Fibroblast of skin of scalp (primary cell): ENCODE measurements around the gene MUC5B.

Source experiments
- DNase-seq: peaks from one replicate; pipeline ENCODE4 v3.0.0-alpha.2; 2013

Gene MUC5B

GRCh38 chr11:1302041-1302460, 79.2 kb downstream of the MUC5B start:
- DNase-seq: no peak

- no peak for DNase-seq
Observed at GRCh38 chr11:1302461-1303125, 79.7 kb downstream of the MUC5B start.

GRCh38 chr11:1303126-1303821, 80.4 kb downstream of the MUC5B start:
- peak; percentile 3 for DNase-seq

- DNase-seq: no peak
Observed at GRCh38 chr11:1303973-1304372, 81.1 kb downstream of the MUC5B start.

- no peak for DNase-seq
Observed at GRCh38 chr11:1304380-1304779, 81.5 kb downstream of the MUC5B start.

GRCh38 chr11:1305063-1305495, 82.2 kb downstream of the MUC5B start:
- no peak for DNase-seq

DNA sequence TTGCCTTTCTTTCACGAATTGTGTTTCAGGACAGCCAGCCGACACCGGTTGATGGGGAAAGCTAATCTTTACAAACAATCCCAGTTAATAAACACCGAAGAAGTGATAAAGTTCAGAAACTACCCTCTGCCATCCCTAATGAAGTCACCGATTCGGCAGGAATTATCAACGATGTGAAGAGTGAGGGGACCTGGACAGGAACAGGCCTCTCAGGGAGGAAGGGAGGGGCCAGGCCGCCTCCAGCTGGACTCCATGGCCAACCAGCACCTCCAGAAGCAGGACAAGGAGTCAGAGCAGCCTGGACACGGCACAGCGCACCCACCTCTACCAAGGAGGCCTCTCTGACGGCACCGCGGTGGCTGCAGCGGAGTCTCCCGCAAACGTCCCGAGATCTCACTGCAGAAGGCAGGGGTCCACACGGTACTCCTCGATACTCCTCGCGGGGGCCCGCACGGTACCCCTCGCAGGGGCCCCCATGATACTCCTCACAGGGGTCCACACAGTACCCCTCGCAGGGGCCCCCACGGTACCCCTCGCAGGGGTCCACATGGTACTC, 82.7 kb downstream of the MUC5B start:
- no peak for DNase-seq

DNA sequence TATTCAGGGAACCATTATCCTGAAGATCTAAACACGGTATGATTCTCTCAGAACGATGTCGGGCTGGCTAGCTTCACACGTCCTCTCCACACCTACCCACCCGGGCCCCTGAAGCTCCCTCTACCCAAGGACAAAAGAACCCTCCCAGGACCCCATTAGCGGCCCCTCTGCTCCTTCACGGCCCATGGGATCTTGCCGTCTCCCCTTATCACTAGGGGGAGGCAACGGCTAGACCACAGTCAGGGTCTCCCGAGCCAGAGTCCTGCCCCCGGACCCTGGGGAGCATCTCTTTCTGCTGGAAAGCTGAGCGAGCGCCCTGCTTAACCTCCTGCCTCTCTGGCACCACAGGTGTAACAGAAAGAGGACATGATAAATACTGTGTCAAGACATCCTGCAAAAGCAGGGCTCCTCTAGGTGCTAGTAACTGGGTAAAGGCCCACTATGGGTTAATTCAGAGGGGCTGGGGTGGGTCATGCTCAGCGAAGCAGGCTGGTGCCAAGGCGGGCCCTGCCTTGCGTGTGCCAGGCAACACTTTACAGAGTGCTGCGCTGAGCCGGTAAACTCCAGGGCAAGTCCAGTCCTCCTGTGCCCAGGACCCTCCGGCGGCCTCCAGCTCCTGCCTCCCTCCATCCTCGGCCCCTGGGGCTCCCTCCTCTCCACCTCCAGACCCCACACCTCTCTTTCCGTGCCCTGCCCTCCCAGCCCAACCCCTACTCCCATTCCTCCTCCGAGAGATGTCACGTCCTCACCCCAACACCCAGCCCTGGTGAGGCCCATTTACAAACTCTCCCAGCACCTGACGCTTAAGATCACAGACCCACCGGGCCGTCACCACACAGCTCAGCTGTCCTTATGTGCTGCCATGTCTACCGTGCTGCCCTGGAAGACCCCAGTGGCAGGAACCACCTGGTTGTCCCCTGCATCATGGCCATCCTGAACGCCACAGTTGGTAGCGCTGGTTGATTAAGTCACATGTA, 83.6 kb downstream of the MUC5B start:
- DNase-seq: no peak

- DNase-seq: no peak
Observed at GRCh38 chr11:1307163-1307870, 84.5 kb downstream of the MUC5B start.

GRCh38 chr11:1307998-1308742, 85.3 kb downstream of the MUC5B start:
- DNase-seq: no peak

DNA sequence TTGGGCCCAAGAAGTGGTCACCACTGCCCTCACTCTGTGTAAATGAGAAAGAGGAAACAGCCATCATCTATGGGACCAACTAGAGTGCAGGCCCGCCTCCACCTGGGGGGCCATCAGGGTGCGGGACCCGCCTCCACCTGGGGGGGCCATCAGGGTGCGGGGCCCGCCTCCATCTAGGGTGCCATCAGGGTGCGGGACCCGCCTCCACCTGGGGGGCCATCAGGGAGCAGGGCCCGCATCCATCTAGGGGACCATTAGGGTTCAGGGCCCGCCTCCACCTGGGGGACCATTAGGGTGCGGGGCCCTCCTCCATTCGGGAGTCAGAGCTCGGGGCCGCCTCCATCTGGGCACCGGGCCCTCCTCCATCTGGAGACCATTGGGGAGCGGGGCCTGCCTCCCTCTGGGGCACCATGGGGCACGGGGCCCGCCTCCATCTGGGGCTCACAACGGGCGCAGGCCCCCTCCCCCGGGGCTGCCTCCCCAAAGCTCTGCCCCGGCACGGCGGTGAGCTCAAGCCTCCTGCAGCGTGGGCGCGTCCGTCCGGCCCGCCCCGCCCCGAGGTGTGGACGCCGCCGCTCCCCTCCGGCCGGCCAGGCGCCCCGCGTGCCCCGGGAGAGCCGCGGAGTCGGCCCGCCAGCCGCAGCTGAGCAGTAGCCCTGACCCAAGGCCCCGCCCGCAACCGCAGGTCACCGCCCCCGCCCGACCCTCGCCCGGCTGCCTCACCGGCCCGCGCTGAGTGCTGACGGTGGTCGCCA, 86.1 kb downstream of the MUC5B start:
- DNase-seq: no peak

DNA sequence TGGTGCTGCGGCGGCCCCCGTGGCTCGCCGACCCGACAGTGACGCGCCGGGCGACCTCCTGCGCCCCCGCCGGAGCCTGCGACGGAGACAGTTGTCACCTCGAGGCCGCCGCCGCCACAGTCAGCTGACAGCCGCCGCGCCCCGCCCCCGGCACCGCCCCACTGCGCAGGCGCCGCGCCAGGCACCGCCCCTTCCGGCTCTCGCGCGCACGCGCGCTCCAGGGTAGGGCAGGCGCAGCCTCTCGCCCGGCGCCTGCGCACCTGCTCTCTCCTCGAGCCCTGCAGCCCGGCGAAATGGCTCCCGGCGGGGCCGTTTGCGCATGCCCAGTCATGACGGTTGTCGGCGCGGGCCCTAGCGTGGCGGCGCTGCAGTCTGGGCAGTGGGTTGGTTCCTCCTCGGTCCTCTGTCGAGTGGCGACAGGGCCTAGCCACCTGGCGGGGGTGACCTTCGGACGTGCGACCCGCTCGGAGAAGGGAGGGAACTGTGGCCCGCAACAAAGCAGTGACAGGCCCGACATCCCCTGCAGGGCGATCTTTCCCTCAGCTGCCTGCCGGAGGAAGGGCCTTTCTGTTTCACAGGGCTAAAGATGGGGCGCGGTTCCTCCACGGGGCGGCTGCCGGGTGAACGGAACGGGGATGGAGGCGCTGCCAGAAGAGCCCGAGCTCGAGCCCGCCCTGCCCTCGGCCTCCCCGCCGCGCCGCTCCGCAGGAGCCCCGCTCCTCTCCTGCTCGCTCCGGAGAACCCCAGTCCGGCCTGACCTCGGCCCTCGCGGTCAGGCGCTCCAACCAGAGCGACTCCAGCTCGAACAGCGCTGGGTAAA, 86.8 kb downstream of the MUC5B start, which contains the start of gene TOLLIP:
TSS of gene TOLLIP (minus strand) at position 135 of the 820 bp plus-strand sequence. CDS start at position 1, 134 bp downstream.
- DNase-seq: peak; percentile 94

GRCh38 chr11:1310318-1310687, 87.4 kb downstream of the MUC5B start:
- no peak for DNase-seq

DNA sequence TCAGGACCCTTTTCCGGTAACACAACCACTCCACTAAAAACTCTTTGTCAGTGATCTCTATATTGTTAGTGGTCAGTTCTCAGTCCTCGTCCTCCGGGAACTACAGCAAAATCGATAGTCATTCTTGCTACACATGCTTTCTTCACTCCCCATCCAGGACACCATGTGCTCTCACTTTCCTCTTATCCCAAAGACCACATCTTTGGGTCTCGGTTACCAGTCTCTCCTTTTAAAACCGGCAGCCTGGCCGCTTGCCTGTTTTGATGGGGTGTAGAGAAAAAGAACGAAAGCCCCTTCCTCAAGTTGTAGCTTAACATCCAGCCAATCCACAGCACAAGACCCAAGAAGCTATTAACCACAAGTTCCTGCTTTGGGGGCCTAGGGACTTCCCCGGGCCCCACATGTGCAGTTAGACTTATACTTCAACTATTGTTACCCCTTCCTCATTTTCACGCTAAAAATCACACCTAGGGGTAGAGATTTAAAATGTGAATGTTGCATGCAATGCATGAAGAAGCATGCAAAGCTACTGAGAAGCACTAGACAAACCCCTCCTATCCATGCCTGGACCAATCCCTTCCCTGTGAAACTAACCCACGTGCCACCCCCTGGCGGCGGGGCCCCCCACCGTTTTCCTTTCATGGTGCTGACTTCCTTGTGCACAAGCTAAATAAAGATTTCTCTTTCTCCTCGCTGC, 88.1 kb downstream of the MUC5B start:
- no peak for DNase-seq
